NCI-H446 (cell line): ENCODE data around the gene GABRB3.

Source experiments
- DNase-seq, 2 experiments: peaks; one replicate each; lab custom pipeline; 2025; lab: John Stamatoyannopoulos, UW

GABRB3 gene

GRCh38 chr15:26630857-26631256, 142.0 kb downstream of the GABRB3 start:
- DNase-seq = no peak

- no peak for DNase-seq
Measured at GRCh38 chr15:26628879-26629529, 143.9 kb downstream of the GABRB3 start.

- DNase-seq = no peak
Measured at GRCh38 chr15:26628071-26628470, 144.8 kb downstream of the GABRB3 start.

GRCh38 chr15:26624128-26624527, 148.7 kb downstream of the GABRB3 start:
- DNase-seq = no peak

- DNase-seq = no peak
Measured at GRCh38 chr15:26623071-26623470, 149.8 kb downstream of the GABRB3 start.

GRCh38 chr15:26621816-26622215, 151.1 kb downstream of the GABRB3 start:
- DNase-seq = no peak

GRCh38 chr15:26620528-26621458, 152.1 kb downstream of the GABRB3 start:
- DNase-seq = no peak

GRCh38 chr15:26615927-26616302, 157.0 kb downstream of the GABRB3 start:
- DNase-seq = no peak

GRCh38 chr15:26615188-26615926, 157.5 kb downstream of the GABRB3 start:
- no peak for DNase-seq

- no peak for DNase-seq
Measured at GRCh38 chr15:26614734-26615133, 158.1 kb downstream of the GABRB3 start.

GRCh38 chr15:26598704-26599103, 174.2 kb downstream of the GABRB3 start:
- no peak for DNase-seq

GRCh38 chr15:26595611-26596010, 177.3 kb downstream of the GABRB3 start:
- no peak for DNase-seq

GRCh38 chr15:26590676-26591075, 182.2 kb downstream of the GABRB3 start:
- DNase-seq = no peak

- DNase-seq = no peak
Measured at GRCh38 chr15:26582840-26583239, 190.0 kb downstream of the GABRB3 start.

- DNase-seq = no peak
Measured at GRCh38 chr15:26580943-26581342, 191.9 kb downstream of the GABRB3 start.

- no peak for DNase-seq
Measured at GRCh38 chr15:26572602-26573350, 200.1 kb downstream of the GABRB3 start.

GRCh38 chr15:26571346-26571745, 201.5 kb downstream of the GABRB3 start:
- no peak for DNase-seq

GRCh38 chr15:26565542-26565941, 207.3 kb downstream of the GABRB3 start:
- no peak for DNase-seq

- no peak for DNase-seq
Measured at GRCh38 chr15:26564361-26564760, 208.5 kb downstream of the GABRB3 start.

GRCh38 chr15:26562336-26562735, 210.5 kb downstream of the GABRB3 start:
- DNase-seq = no peak

GRCh38 chr15:26561896-26562295, 211.0 kb downstream of the GABRB3 start:
- DNase-seq = no peak

- DNase-seq = no peak
Measured at GRCh38 chr15:26561130-26561529, 211.7 kb downstream of the GABRB3 start.
